Activated T-cell treated with anti-CD3 and anti-CD28 coated beads, Interleukin-2, amount 50 U/mL, for 72 hours (primary cell): ENCODE measurements around the gene RANBP2. TPM values are rescaled to one million over a fixed set of nuclear protein-coding genes. Genes with fewer than 3 reads are reported as not detected.

Experiments used
- ATAC-seq, 2 donors: fragments of 150-1000 bp; cut with Tn5 transposase; replicated peaks in 1 of 2; 2 replicates each; pipeline ENCODE4 v1.10.0; 2021; ENCODE audit warnings: moderate library complexity in 2 of 2, mild to moderate bottlenecking in 1 of 2
- DNase-seq, 2 donors: peaks; one replicate each; pipeline ENCODE4 v3.0.0; 2021 to 2022; ENCODE audit warnings: mixed read lengths in 1 of 2
- H3K27ac Mint-ChIP-seq: one replicate; pipeline ENCODE4 v1.8.0; 2022; ENCODE audit warnings: mild to moderate bottlenecking, moderate library complexity, mixed read lengths
- H3K27me3 Mint-ChIP-seq: one replicate; pipeline ENCODE4 v1.8.0; 2022; ENCODE audit warnings: low read depth, mixed read lengths
- H3K36me3 Mint-ChIP-seq, 2 donors: one replicate each; pipeline ENCODE4 v1.8.0; 2022; ENCODE audit warnings: mixed read lengths in 2 of 2, mild to moderate bottlenecking in 1 of 2; ENCODE audit not compliant: insufficient read depth in 2 of 2
- H3K4me1 Mint-ChIP-seq: one replicate; pipeline ENCODE4 v1.8.0; 2022; ENCODE audit warnings: low read depth, mixed read lengths
- H3K4me3 Mint-ChIP-seq, 2 donors: one replicate each; pipeline ENCODE4 v1.8.0; 2022; ENCODE audit warnings: mild to moderate bottlenecking in 2 of 2, mixed read lengths in 2 of 2, moderate library complexity in 2 of 2
- H3K9me3 Mint-ChIP-seq, 2 donors: one replicate each; pipeline ENCODE4 v1.8.0; 2022; ENCODE audit warnings: mixed read lengths in 2 of 2
- total RNA-seq, 2 donors: library from RNA; stranded (reverse); gene quantifications; one replicate each; pipeline ENCODE4 v1.2.3, GENCODE V29; 2022

Gene RANBP2
- total RNA-seq, 2 donors from 2014 or later = 57.7 to 58.8 TPM

GRCh38 chr2:108803045-108803736 is 83.9 kb downstream of the RANBP2 start:
- Mint-ChIP-seq H3K9me3 (peaks cover 0 to 2% of the 10 kb centered on the region in 2 donors), H3K27ac (no peak overlapping the region), H3K4me3 (no peak overlapping the region), H3K36me3 (peaks cover 4 to 15% of the 10 kb centered on the region in 2 donors), H3K27me3 (no peaks in the 10 kb centered on the region), H3K4me1 (peaks cover 6% of the 10 kb centered on the region)
- ATAC-seq = no peak
- no peak for DNase-seq

GRCh38 chr2:108805032-108805431 is 85.8 kb downstream of the RANBP2 start:
- H3K4me3 Mint-ChIP-seq = no peak overlapping the region
- peaks cover 6 to 7% of the 10 kb centered on the region in 2 donors for H3K9me3 Mint-ChIP-seq
- H3K36me3 Mint-ChIP-seq = peaks cover 12 to 28% of the 10 kb centered on the region in 2 donors
- DNase-seq (no peak), ATAC-seq (no peak)
- no peak overlapping the region for H3K27ac Mint-ChIP-seq
- H3K27me3 Mint-ChIP-seq = no peaks in the 10 kb centered on the region
- no peaks in the 10 kb centered on the region for H3K4me1 Mint-ChIP-seq

GRCh38 chr2:108805782-108806181 is 86.5 kb downstream of the RANBP2 start:
- no peak for ATAC-seq
- H3K4me1 Mint-ChIP-seq = no peaks in the 10 kb centered on the region
- no peak overlapping the region for H3K4me3 Mint-ChIP-seq
- peaks cover 17 to 33% of the 10 kb centered on the region in 2 donors for H3K36me3 Mint-ChIP-seq
- no peak overlapping the region for H3K27ac Mint-ChIP-seq
- no peaks in the 10 kb centered on the region for H3K27me3 Mint-ChIP-seq
- DNase-seq = no peak
- H3K9me3 Mint-ChIP-seq = peaks cover 10 to 11% of the 10 kb centered on the region in 2 donors

- H3K4me3 Mint-ChIP-seq = no peak overlapping the region
- no peaks in the 10 kb centered on the region for H3K4me1 Mint-ChIP-seq
- H3K27me3 Mint-ChIP-seq = no peaks in the 10 kb centered on the region
- peaks cover 20 to 37% of the 10 kb centered on the region in 2 donors for H3K36me3 Mint-ChIP-seq
- H3K9me3 Mint-ChIP-seq = peaks cover 10 to 11% of the 10 kb centered on the region in 2 donors
- no peak overlapping the region for H3K27ac Mint-ChIP-seq
- ATAC-seq = no peak
- no peak for DNase-seq
These were observed 87.3 kb downstream of the RANBP2 start for GRCh38 chr2:108806371-108807113.

- Mint-ChIP-seq H3K27ac (no peak overlapping the region), H3K4me3 (no peak overlapping the region), H3K4me1 (no peaks in the 10 kb centered on the region), H3K27me3 (no peaks in the 10 kb centered on the region), H3K9me3 (peaks cover 10 to 11% of the 10 kb centered on the region in 2 donors), H3K36me3 (peaks cover 22 to 46% of the 10 kb centered on the region in 2 donors)
- ATAC-seq = no peak
- DNase-seq = no peak
These were observed 90.7 kb downstream of the RANBP2 start for GRCh38 chr2:108809936-108810335.

- DNase-seq (no peak), ATAC-seq (no peak)
- H3K9me3 Mint-ChIP-seq = peaks cover 10 to 11% of the 10 kb centered on the region in 2 donors
- H3K4me1 Mint-ChIP-seq = no peaks in the 10 kb centered on the region
- no peak overlapping the region for H3K4me3 Mint-ChIP-seq
- H3K36me3 Mint-ChIP-seq = peaks cover 21 to 50% of the 10 kb centered on the region in 2 donors
- no peak overlapping the region for H3K27ac Mint-ChIP-seq
- H3K27me3 Mint-ChIP-seq = no peaks in the 10 kb centered on the region
These were observed 92.0 kb downstream of the RANBP2 start for GRCh38 chr2:108810993-108811957.

- DNase-seq (no peak), ATAC-seq (no peak)
- Mint-ChIP-seq H3K27ac (no peak overlapping the region), H3K36me3 (peaks cover 17 to 51% of the 10 kb centered on the region in 2 donors), H3K4me3 (no peak overlapping the region), H3K27me3 (no peaks in the 10 kb centered on the region), H3K4me1 (no peaks in the 10 kb centered on the region), H3K9me3 (peaks cover 8 to 9% of the 10 kb centered on the region in 2 donors)
These were observed 94.5 kb downstream of the RANBP2 start for GRCh38 chr2:108813732-108814131.

GRCh38 chr2:108820482-108820881 is 101.2 kb downstream of the RANBP2 start:
- no peak for DNase-seq
- no peak overlapping the region for H3K4me3 Mint-ChIP-seq
- H3K9me3 Mint-ChIP-seq = peaks cover 0 to 2% of the 10 kb centered on the region in 2 donors
- no peaks in the 10 kb centered on the region for H3K4me1 Mint-ChIP-seq
- no peaks in the 10 kb centered on the region for H3K27me3 Mint-ChIP-seq
- H3K36me3 Mint-ChIP-seq = peaks cover 10 to 34% of the 10 kb centered on the region in 2 donors
- H3K27ac Mint-ChIP-seq = no peak overlapping the region
- no peak for ATAC-seq

- no peak overlapping the region for H3K4me3 Mint-ChIP-seq
- peaks cover 10 to 18% of the 10 kb centered on the region in 2 donors for H3K36me3 Mint-ChIP-seq
- DNase-seq (no peak), ATAC-seq (no peak)
- peaks cover 0 to 2% of the 10 kb centered on the region in 2 donors for H3K9me3 Mint-ChIP-seq
- no peaks in the 10 kb centered on the region for H3K4me1 Mint-ChIP-seq
- H3K27ac Mint-ChIP-seq = no peak overlapping the region
- H3K27me3 Mint-ChIP-seq = no peaks in the 10 kb centered on the region
These were observed 104.0 kb downstream of the RANBP2 start for GRCh38 chr2:108823286-108823685.

- no peaks in the 10 kb centered on the region for H3K27me3 Mint-ChIP-seq
- DNase-seq (no peak), ATAC-seq (no peak)
- peaks cover 6 to 15% of the 10 kb centered on the region in 2 donors for H3K36me3 Mint-ChIP-seq
- H3K27ac Mint-ChIP-seq = no peak overlapping the region
- H3K9me3 Mint-ChIP-seq = no peaks in the 10 kb centered on the region
- H3K4me3 Mint-ChIP-seq = no peak overlapping the region
- H3K4me1 Mint-ChIP-seq = no peaks in the 10 kb centered on the region
These were observed 105.2 kb downstream of the RANBP2 start for GRCh38 chr2:108824316-108825070.

- Mint-ChIP-seq H3K27ac (no peak overlapping the region), H3K4me3 (no peak overlapping the region), H3K27me3 (no peaks in the 10 kb centered on the region), H3K4me1 (no peaks in the 10 kb centered on the region), H3K9me3 (no peaks in the 10 kb centered on the region), H3K36me3 (peaks cover 2 to 7% of the 10 kb centered on the region in 2 donors)
- DNase-seq = no peak
- ATAC-seq = no peak
These were observed 106.0 kb downstream of the RANBP2 start for GRCh38 chr2:108825254-108825653.

- no peak for ATAC-seq
- Mint-ChIP-seq H3K36me3 (peaks cover 2 to 4% of the 10 kb centered on the region in 2 donors), H3K4me3 (no peak overlapping the region), H3K4me1 (no peaks in the 10 kb centered on the region), H3K27ac (no peak overlapping the region), H3K9me3 (no peaks in the 10 kb centered on the region), H3K27me3 (no peaks in the 10 kb centered on the region)
- no peak for DNase-seq
These were observed 106.5 kb downstream of the RANBP2 start for GRCh38 chr2:108825736-108826135.
